Activated T-cell treated with anti-CD3 and anti-CD28 coated beads for 24 hours (primary cell): ENCODE results near the gene OOSP2.

ENCODE experiments used
- DNase-seq: peaks from one replicate; pipeline ENCODE4 v3.0.0-alpha.2; 2020; ENCODE audit warnings: low read depth

The OOSP2 gene

DNA sequence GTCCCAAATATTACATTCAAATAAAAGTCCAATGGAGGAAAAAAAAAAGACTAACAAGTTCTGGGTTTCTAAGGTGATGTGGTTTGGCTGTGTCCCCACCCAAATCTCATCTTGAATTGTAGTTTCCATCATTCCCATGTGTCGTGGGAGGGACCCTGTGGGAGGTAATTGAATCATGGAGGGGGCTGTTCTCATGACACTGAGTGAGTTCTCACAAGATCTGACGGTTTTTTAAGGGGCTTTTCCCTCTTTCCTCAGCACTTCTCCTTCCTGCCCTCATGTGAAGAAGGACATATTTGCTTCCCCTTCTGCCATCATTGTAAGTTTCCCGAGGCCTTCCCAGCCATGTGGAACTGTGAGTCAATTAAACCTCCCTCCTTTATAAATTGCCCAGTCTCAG lies 40.3 kb downstream of the OOSP2 start:
- DNase-seq: no peak

- no peak for DNase-seq
Measured at GRCh38 chr11:60084631-60085273, 44.5 kb downstream of the OOSP2 start.

DNA sequence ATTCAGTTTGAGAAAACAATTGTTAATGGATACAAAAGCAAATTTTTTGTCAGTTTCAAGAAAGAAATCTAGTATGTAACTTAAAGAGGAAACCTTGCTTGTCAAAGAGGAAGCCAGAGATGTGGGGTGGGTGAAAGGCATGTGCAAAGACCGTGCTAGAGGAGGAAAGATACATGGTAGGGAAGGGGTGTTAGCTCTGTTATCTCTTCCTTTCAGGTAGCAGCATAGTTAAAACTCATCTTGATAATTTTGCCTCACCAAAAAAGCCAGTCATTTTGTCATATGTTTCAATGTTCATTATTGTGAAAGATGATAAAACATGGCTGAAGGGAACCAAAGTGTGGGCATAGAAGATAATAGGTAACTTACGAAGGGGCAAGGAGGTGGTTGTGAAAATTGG lies 45.7 kb downstream of the OOSP2 start:
- no peak for DNase-seq

GRCh38 chr11:60087239-60087638 lies 47.0 kb downstream of the OOSP2 start:
- no peak for DNase-seq

DNA sequence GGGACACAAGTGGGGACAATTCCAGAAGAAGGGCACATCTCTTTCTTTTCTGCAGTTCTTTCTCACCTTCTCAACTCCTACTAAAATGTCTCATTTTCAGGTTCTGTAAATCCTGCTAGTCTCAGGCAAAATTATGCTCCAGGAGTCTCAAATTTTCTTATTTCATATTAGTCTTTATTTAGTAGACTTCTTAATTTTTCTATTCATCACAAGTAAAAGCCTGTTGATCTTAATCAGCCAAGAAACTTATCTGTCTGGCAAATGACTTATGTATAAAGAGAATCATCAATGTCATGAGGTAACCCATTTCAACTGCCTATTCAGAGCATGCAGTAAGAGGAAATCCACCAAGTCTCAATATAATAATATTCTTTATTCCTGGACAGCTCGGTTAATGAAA lies 48.2 kb downstream of the OOSP2 start, which contains the start of gene MS4A2:
Gene MS4A2, plus strand, starts transcription at position 301 of the 400 bp plus-strand sequence. CDS start 102 bp downstream, outside the sequence.
- no peak for DNase-seq

DNA sequence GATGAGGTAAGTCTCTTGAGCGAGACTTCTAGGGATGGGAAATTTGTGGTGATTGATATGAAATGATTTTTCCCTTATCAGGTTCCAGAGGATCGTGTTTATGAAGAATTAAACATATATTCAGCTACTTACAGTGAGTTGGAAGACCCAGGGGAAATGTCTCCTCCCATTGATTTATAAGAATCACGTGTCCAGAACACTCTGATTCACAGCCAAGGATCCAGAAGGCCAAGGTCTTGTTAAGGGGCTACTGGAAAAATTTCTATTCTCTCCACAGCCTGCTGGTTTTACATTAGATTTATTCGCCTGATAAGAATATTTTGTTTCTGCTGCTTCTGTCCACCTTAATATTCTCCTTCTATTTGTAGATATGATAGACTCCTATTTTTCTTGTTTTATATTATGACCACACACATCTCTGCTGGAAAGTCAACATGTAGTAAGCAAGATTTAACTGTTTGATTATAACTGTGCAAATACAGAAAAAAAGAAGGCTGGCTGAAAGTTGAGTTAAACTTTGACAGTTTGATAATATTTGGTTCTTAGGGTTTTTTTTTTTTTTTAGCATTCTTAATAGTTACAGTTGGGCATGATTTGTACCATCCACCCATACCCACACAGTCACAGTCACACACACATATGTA lies 55.4 kb downstream of the OOSP2 start:
- DNase-seq: no peak

DNA sequence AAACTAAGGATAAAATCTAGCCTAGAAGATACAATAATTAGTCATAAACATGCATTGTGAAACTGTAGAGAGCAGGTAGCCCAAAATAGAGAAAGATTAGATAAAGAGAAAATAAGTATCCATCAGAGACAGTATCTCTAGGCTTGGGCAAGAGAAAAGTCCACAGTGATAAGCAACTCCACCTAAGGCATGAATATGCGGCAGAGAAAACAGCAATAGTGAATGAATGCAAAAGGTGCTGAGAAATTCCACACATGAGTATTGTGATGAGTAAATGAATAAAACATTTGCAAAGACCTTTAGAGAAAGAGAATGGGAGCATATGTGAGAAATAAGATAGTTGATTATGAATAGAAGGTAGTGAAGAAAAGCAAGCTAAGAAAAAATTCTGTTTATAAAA lies 57.0 kb downstream of the OOSP2 start:
- DNase-seq: no peak
